ENCODE data around the gene GCK. TPM values are rescaled to one million over a fixed set of nuclear protein-coding genes. Genes with fewer than 3 reads are reported as not detected.

GCK gene
- total RNA-seq, 1 experiment from 2014 or later: not detected

GRCh38 chr7:44162785-44163395 lies 26.3 kb downstream of the GCK start:
- Histone ChIP-seq H3K4me1 (ENCODE audit: insufficient read depth, low read length, poor library complexity, severe bottlenecking) (no peaks in the 10 kb centered on the region), H3K4me3 (ENCODE audit: low read depth, low read length, poor library complexity, severe bottlenecking) (no peak overlapping the region), H3K27me3 (replicated peaks; ENCODE audit: insufficient read depth, low read depth, low read length, poor library complexity) (no peaks in the 10 kb centered on the region), H3K36me3 (ENCODE audit: insufficient read depth, low read length, poor library complexity, severe bottlenecking) (no peaks in the 10 kb centered on the region), H3K9me3 (ENCODE audit: low read depth, low read length, poor library complexity, severe bottlenecking) (no peaks in the 10 kb centered on the region), H3K27ac (ENCODE audit: low read depth, low read length, poor library complexity, severe bottlenecking) (no peak overlapping the region)
- ChIA-PET CTCF (no interaction called here), POLR2A (ENCODE audit: low non-redundant PET) (no interaction called here)
- no peak for DNase-seq (ENCODE audit: low spot score)
- intact Hi-C loops (cut with micrococcal nuclease; ENCODE audit: unreplicated experiment): no loop called here
- BruUV-seq (replicated peaks): no TSS peak
- no peak for TF ChIP-seq EZH2 (IDR thresholded peaks at IDR 0.05; ENCODE audit: borderline replicate concordance, low read depth, low read length, poor library complexity, severe bottlenecking)
- TF ChIP-seq CTCF (conservative IDR thresholded peaks at IDR 0.05; ENCODE audit: low read depth, low read length): no peak

GRCh38 chr7:44162179-44162578 lies 27.1 kb downstream of the GCK start:
- H3K36me3 ChIP-seq (ENCODE audit: insufficient read depth, low read length, poor library complexity, severe bottlenecking): no peaks in the 10 kb centered on the region
- DNase-seq (ENCODE audit: low spot score): no peak
- no peaks in the 10 kb centered on the region for H3K4me1 ChIP-seq (ENCODE audit: insufficient read depth, low read length, poor library complexity, severe bottlenecking)
- POLR2A ChIA-PET (ENCODE audit: low non-redundant PET): no interaction called here
- TF ChIP-seq CTCF (conservative IDR thresholded peaks at IDR 0.05; ENCODE audit: low read depth, low read length) (no peak), EZH2 (IDR thresholded peaks at IDR 0.05; ENCODE audit: borderline replicate concordance, low read depth, low read length, poor library complexity, severe bottlenecking) (no peak)
- intact Hi-C loops (cut with micrococcal nuclease; ENCODE audit: unreplicated experiment): no loop called here
- H3K9me3 ChIP-seq (ENCODE audit: low read depth, low read length, poor library complexity, severe bottlenecking): no peaks in the 10 kb centered on the region
- no TSS peak for BruUV-seq (replicated peaks)
- no peak overlapping the region for H3K4me3 ChIP-seq (ENCODE audit: low read depth, low read length, poor library complexity, severe bottlenecking)
- no peak overlapping the region for H3K27ac ChIP-seq (ENCODE audit: low read depth, low read length, poor library complexity, severe bottlenecking)
- CTCF ChIA-PET: no interaction called here
- H3K27me3 ChIP-seq (replicated peaks; ENCODE audit: insufficient read depth, low read depth, low read length, poor library complexity): no peaks in the 10 kb centered on the region

GRCh38 chr7:44161371-44161770 lies 27.9 kb downstream of the GCK start:
- intact Hi-C loops (cut with micrococcal nuclease; ENCODE audit: unreplicated experiment): no loop called here
- CTCF ChIA-PET: no interaction called here
- BruUV-seq (replicated peaks): no TSS peak
- Histone ChIP-seq H3K4me1 (ENCODE audit: insufficient read depth, low read length, poor library complexity, severe bottlenecking) (no peaks in the 10 kb centered on the region), H3K9me3 (ENCODE audit: low read depth, low read length, poor library complexity, severe bottlenecking) (no peaks in the 10 kb centered on the region), H3K4me3 (ENCODE audit: low read depth, low read length, poor library complexity, severe bottlenecking) (no peak overlapping the region), H3K27me3 (replicated peaks; ENCODE audit: insufficient read depth, low read depth, low read length, poor library complexity) (no peaks in the 10 kb centered on the region), H3K36me3 (ENCODE audit: insufficient read depth, low read length, poor library complexity, severe bottlenecking) (no peaks in the 10 kb centered on the region), H3K27ac (ENCODE audit: low read depth, low read length, poor library complexity, severe bottlenecking) (no peak overlapping the region)
- DNase-seq (ENCODE audit: low spot score): no peak
- POLR2A ChIA-PET (ENCODE audit: low non-redundant PET): no interaction called here
- TF ChIP-seq EZH2 (IDR thresholded peaks at IDR 0.05; ENCODE audit: borderline replicate concordance, low read depth, low read length, poor library complexity, severe bottlenecking): no peak
- TF ChIP-seq CTCF (conservative IDR thresholded peaks at IDR 0.05; ENCODE audit: low read depth, low read length): no peak
